Cardiac muscle cell (in vitro differentiated cells and primary cell): ENCODE measurements around the gene EXOC3L1. TPM values are rescaled to one million over a fixed set of nuclear protein-coding genes. Genes with fewer than 3 reads are reported as not detected.

ENCODE experiments used
- DNase-seq, 2 donors: peaks; one replicate each; pipeline versions ENCODE4 v3.0.0 to v3.0.0-alpha.2; 2010 to 2017; ENCODE audit warnings: low read depth in 1 of 2, low spot score in 1 of 2
- H3K27ac ChIP-seq: fragments of 200-600 bp; sonication (generic); 2 replicates; pipeline ENCODE4 v1.5.1; 2016
- H3K27me3 ChIP-seq: fragments of 200-600 bp; sonication (generic); 2 replicates; pipeline ENCODE4 v1.6.0; 2016; ENCODE audit warnings: control low read depth
- H3K36me3 ChIP-seq: fragments of 200-600 bp; sonication (generic); 2 replicates; pipeline ENCODE4 v1.5.1; 2016; ENCODE audit warnings: control low read depth
- H3K4me1 ChIP-seq: fragments of 200-600 bp; sonication (generic); 2 replicates; pipeline ENCODE4 v1.8.1; 2017; ENCODE audit warnings: low read depth, mild to moderate bottlenecking, mixed run types
- H3K4me3 ChIP-seq: fragments of 200-600 bp; sonication (generic); 2 replicates; pipeline ENCODE4 v1.5.1; 2016; ENCODE audit warnings: mild to moderate bottlenecking
- H3K9me3 ChIP-seq: fragments of 200-600 bp; sonication (generic); 2 replicates; pipeline ENCODE4 v1.5.1; 2017; ENCODE audit warnings: low read depth, mild to moderate bottlenecking, control low read depth
- CTCF ChIP-seq: IDR thresholded peaks from 2 replicates; pipeline ENCODE4 v1.5.1; 2012; ENCODE audit warnings: low read depth, mild to moderate bottlenecking, low read length
- polyA plus RNA-seq: library from polyadenylated mRNA; unstranded; fragments of >200 nt; fragmentation: Nextera tagmentation; extraction: Ambion mirVana; gene quantifications from 2 replicates; pipeline ENCODE4 v1.2.1, GENCODE V29; 2016
- total RNA-seq: library from RNA; depleted of rRNA; stranded (reverse); fragments of >200 nt; gene quantifications from 2 replicates; pipeline ENCODE4 v1.2.3, GENCODE V29; 2016

EXOC3L1 gene
- total and polyA plus RNA-seq, 2 experiments from 2014 or later: 2.9 to 4.3 TPM

GRCh38 chr16:67192781-67193361, 2.9 kb upstream of the EXOC3L1 start:
- no peak for TF ChIP-seq CTCF
- Histone ChIP-seq H3K36me3 (peaks cover 30% of the 10 kb centered on the region), H3K4me1 (peaks cover 7% of the 10 kb centered on the region), H3K27me3 (no peaks in the 10 kb centered on the region), H3K27ac (peak overlapping the region; percentile 67), H3K4me3 (peak overlapping the region; percentile 88), H3K9me3 (no peaks in the 10 kb centered on the region)
- DNase-seq: no peak

GRCh38 chr16:67191995-67192681, 2.2 kb upstream of the EXOC3L1 start, which contains the start of gene E2F4:
Gene E2F4, plus strand, starts transcription at chr16:67192155. Its CDS starts 73 bp downstream, at chr16:67192228.
- H3K27me3 ChIP-seq: no peaks in the 10 kb centered on the region
- peak within 1 kb of the TSS; percentile 67 for H3K27ac ChIP-seq
- peaks cover 7% of the 10 kb centered on the region for H3K4me1 ChIP-seq
- no peak for TF ChIP-seq CTCF
- peak within 1 kb of the TSS; percentile 88 for H3K4me3 ChIP-seq
- peaks cover 25% of the 10 kb centered on the region for H3K36me3 ChIP-seq
- no peaks in the 10 kb centered on the region for H3K9me3 ChIP-seq
- DNase-seq: peak; percentile 95 to 96

- Histone ChIP-seq H3K9me3 (no peaks in the 10 kb centered on the region), H3K27ac (no peak overlapping the region), H3K4me3 (no peak overlapping the region), H3K4me1 (peaks cover 7% of the 10 kb centered on the region), H3K36me3 (peaks cover 19% of the 10 kb centered on the region), H3K27me3 (no peaks in the 10 kb centered on the region)
- DNase-seq: no peak
- no peak for TF ChIP-seq CTCF
These were observed 1.6 kb upstream of the EXOC3L1 start for GRCh38 chr16:67191411-67191994.

- no peaks in the 10 kb centered on the region for H3K27me3 ChIP-seq
- no peak overlapping the region for H3K4me3 ChIP-seq
- no peaks in the 10 kb centered on the region for H3K9me3 ChIP-seq
- peak in 1 of 2 donors; percentile 37 for DNase-seq
- peaks cover 7% of the 10 kb centered on the region for H3K4me1 ChIP-seq
- H3K27ac ChIP-seq: no peak overlapping the region
- H3K36me3 ChIP-seq: peaks cover 12% of the 10 kb centered on the region
- TF ChIP-seq CTCF: no peak
These were observed 788 bp upstream of the EXOC3L1 start for GRCh38 chr16:67190448-67191399.

- Histone ChIP-seq H3K36me3 (no peaks in the 10 kb centered on the region), H3K4me3 (no peak overlapping the region), H3K27me3 (peaks cover 7% of the 10 kb centered on the region), H3K4me1 (peaks cover 7% of the 10 kb centered on the region), H3K27ac (no peak overlapping the region), H3K9me3 (no peaks in the 10 kb centered on the region)
- TF ChIP-seq CTCF: no peak
- no peak for DNase-seq
These were observed 1.1 kb downstream of the EXOC3L1 start for GRCh38 chr16:67188798-67189197.
